Measurements from ENCODE around the gene SFTPB. TPM values are rescaled to one million over a fixed set of nuclear protein-coding genes. Genes with fewer than 3 reads are reported as not detected.
"Not testable (repeated sequence)": the region's sequence is repeated elsewhere in the genome, so short reads cannot be mapped to it uniquely, and the experiment has no call there.

SFTPB gene
- total RNA-seq, 4 donors from 2014 or later, result 24.8 to 323 (median 116) TPM

GRCh38 chr2:85619617-85620016 is 48.4 kb downstream of the SFTPB start:
- no peak for TF ChIP-seq POLR2A (IDR thresholded peaks at IDR 0.05)
- no peak for TF ChIP-seq CTCF (IDR thresholded peaks at IDR 0.05)
- H3K36me3 ChIP-seq, result peaks cover 34 to 40% of the 10 kb centered on the region in 2 donors

GRCh38 chr2:85617723-85618122 is 50.3 kb downstream of the SFTPB start:
- H3K27ac ChIP-seq; H3K9me3 ChIP-seq; DNase-seq; intact Hi-C loops (cut with DNase I); H3K4me3 ChIP-seq (replicated peaks in 1 of 3); H3K27me3 ChIP-seq: not testable (repeated sequence)
- Histone ChIP-seq H3K36me3 (peaks cover 20 to 24% of the 10 kb centered on the region in 2 donors), H3K4me1 (peaks cover 15 to 16% of the 10 kb centered on the region in 2 donors)
- WGBS, 2 donors, result 76 to 91% methylated on average over 5 of the region's 5 CpGs

More at GRCh38 chr2:85619617-85620016, 48.4 kb downstream of the SFTPB start:
- Histone ChIP-seq H3K27ac (no peak overlapping the region), H3K4me1 (peaks cover 15 to 16% of the 10 kb centered on the region in 2 donors), H3K9me3 (no peaks in the 10 kb centered on the region), H3K27me3 (no peaks in the 10 kb centered on the region), H3K4me3 (replicated peaks in 1 of 3) (no peak overlapping the region)
- DNase-seq, result no peak
- 87 to 94% methylated on average over 6 of the region's 6 CpGs for WGBS, 2 donors
- intact Hi-C loops (cut with DNase I), result no loop called here

GRCh38 chr2:85615413-85615728 is 52.6 kb downstream of the SFTPB start:
- intact Hi-C loops (cut with DNase I), result no loop called here
- Histone ChIP-seq H3K27me3 (no peaks in the 10 kb centered on the region), H3K4me1 (peaks cover 21 to 23% of the 10 kb centered on the region in 2 donors), H3K36me3 (peaks cover 8% of the 10 kb centered on the region in 2 donors), H3K4me3 (replicated peaks in 1 of 3) (peak overlapping the region in 1 of 3 donors; percentile 97), H3K9me3 (no peaks in the 10 kb centered on the region), H3K27ac (peak overlapping the region in 2 of 3 donors; percentile 80 to 82)
- DNase-seq, result no peak
- 86 to 88% methylated on average over 13 to 17 of the region's 17 CpGs for WGBS, 2 donors
- no peak for TF ChIP-seq POLR2A (IDR thresholded peaks at IDR 0.05)
- TF ChIP-seq CTCF (IDR thresholded peaks at IDR 0.05), result no peak

GRCh38 chr2:85614757-85615156 is 53.2 kb downstream of the SFTPB start:
- DNase-seq; H3K9me3 ChIP-seq; H3K27me3 ChIP-seq; H3K27ac ChIP-seq; H3K36me3 ChIP-seq; H3K4me3 ChIP-seq (replicated peaks in 1 of 3); intact Hi-C loops (cut with DNase I): not testable (repeated sequence)
- 94 to 97% methylated on average over 7 of the region's 7 CpGs for WGBS, 2 donors
- H3K4me1 ChIP-seq, result peaks cover 26% of the 10 kb centered on the region in 2 donors

GRCh38 chr2:85613717-85614515 is 54.1 kb downstream of the SFTPB start:
- intact Hi-C loops (cut with DNase I), result no loop called here
- TF ChIP-seq POLR2A (IDR thresholded peaks at IDR 0.05), result no peak
- TF ChIP-seq CTCF (IDR thresholded peaks at IDR 0.05), result no peak
- H3K4me1 ChIP-seq, result peaks cover 26% of the 10 kb centered on the region in 2 donors
- no peaks in the 10 kb centered on the region for H3K9me3 ChIP-seq
- H3K27me3 ChIP-seq, result no peaks in the 10 kb centered on the region
- WGBS, 2 donors, result 86 to 88% methylated on average over 10 of the region's 10 CpGs
- DNase-seq, result no peak
- peaks cover 4 to 6% of the 10 kb centered on the region in 2 donors for H3K36me3 ChIP-seq
- no peak overlapping the region for H3K4me3 ChIP-seq (replicated peaks in 1 of 3)
- H3K27ac ChIP-seq, result no peak overlapping the region
